Measurements from ENCODE around the gene YARS1.

GRCh38 chr1:32810358-32810757 lies 6.8 kb downstream of the YARS1 start:
- TF ChIP-seq, protein P1, sequence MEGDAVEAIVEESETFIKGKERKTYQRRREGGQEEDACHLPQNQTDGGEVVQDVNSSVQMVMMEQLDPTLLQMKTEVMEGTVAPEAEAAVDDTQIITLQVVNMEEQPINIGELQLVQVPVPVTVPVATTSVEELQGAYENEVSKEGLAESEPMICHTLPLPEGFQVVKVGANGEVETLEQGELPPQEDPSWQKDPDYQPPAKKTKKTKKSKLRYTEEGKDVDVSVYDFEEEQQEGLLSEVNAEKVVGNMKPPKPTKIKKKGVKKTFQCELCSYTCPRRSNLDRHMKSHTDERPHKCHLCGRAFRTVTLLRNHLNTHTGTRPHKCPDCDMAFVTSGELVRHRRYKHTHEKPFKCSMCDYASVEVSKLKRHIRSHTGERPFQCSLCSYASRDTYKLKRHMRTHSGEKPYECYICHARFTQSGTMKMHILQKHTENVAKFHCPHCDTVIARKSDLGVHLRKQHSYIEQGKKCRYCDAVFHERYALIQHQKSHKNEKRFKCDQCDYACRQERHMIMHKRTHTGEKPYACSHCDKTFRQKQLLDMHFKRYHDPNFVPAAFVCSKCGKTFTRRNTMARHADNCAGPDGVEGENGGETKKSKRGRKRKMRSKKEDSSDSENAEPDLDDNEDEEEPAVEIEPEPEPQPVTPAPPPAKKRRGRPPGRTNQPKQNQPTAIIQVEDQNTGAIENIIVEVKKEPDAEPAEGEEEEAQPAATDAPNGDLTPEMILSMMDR (IDR thresholded peaks at IDR 0.05; ENCODE audit: low read depth, low read length, poor library complexity, severe bottlenecking): no peak
- TF ChIP-seq EZH2phosphoT487 (IDR thresholded peaks at IDR 0.05; ENCODE audit: borderline replicate concordance, low read length): no peak
